HG03575 (cell line): ENCODE results near the gene WRAP53.

Source experiments
- ATAC-seq: cut with Tn5 transposase; IDR thresholded peaks from one replicate; pipeline ENCODE4 v1.9.1; 2021; ENCODE audit not compliant: unreplicated experiment, insufficient number of reproducible peaks, low FRiP score; ENCODE audit errors: extremely low read depth

Gene WRAP53

GRCh38 chr17:7676533-7676932 lies 11.7 kb upstream of the WRAP53 start:
- no peak for ATAC-seq

GRCh38 chr17:7677388-7678067 lies 10.7 kb upstream of the WRAP53 start:
- no peak for ATAC-seq

GRCh38 chr17:7684851-7685532 lies 3.3 kb upstream of the WRAP53 start:
- no peak for ATAC-seq

DNA sequence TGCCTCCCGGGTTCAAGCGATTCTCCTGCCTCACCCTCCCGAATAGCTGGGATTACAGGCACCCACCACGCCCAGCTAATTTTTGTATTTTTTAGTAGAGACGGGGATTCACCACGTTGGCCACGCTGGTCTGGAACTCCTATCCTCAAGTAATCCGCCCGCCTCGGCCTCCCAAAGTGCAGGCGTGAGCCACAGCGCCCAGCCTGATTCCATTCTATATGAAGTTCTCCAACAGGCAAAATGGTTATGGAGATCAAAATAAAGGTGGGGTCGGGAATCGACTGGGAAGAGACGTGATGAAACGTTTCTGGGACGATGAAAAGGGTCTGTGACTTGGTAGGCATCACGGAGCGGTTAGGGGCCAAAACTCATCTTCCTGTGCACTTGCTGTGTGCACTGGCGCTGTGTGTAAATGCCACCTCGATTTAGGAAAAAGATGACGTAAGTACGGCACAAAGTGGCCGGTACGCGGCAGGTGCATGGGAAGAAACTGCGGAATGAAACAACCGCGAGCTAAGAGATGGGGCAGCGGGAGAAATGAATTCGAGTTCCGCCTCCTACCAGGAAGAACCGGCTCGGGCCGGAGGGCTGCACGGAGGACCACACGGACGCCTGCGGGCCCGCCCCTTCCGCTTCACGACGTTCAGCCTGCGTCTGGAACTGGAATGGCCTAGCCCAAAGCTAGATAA lies 2.6 kb upstream of the WRAP53 start:
- ATAC-seq: no peak

GRCh38 chr17:7686222-7687071 lies 1.8 kb upstream of the WRAP53 start:
- no peak for ATAC-seq

- no peak for ATAC-seq
These were observed 987 bp upstream of the WRAP53 start, which contains the start of gene TP53 for GRCh38 chr17:7687072-7687907. TP53 (minus strand) TSS chr17:7687490; CDS start chr17:7676594, 10,896 bp downstream.

- no peak for ATAC-seq
These were observed 585 bp downstream of the WRAP53 start for GRCh38 chr17:7688808-7689316.

DNA sequence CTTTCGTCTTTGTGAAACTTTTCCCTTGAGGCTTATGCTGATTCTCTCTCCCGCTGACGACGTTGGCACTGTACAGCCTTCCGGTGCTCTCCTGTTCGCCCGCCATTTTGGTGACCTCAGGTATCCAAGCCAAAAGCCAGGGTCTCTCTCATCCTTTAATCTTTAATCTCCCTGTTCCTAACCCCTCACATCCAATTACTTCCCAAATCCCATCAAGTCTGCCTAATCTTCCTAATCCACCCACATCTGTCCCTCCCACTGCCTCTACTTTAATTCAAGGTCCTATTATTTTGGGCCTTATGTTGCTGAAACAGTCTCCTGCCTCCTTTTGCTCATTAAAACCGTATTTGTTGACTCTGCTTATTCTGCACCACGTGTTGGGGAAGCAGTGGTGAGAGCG lies 7.3 kb downstream of the WRAP53 start:
- no peak for ATAC-seq

GRCh38 chr17:7697828-7698588 lies 9.7 kb downstream of the WRAP53 start:
- ATAC-seq: no peak

DNA sequence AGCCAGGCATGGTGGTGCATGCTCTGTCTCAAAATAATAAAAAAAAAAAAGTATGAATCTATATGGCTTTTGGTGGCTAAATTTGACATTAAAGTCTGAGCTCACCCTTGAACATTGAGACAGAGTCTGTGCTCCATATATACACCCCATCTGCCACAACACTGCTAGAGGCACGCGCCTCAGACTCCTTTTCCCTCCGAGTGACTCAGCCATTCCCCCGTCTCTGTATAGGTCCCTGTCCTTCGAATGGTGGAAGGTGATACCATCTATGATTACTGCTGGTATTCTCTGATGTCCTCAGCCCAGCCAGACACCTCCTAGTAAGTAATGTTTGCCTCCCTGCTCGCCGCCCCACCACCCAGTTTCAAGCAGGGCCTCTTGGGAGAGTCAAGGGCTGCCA lies 12.2 kb downstream of the WRAP53 start:
- ATAC-seq: no peak

- ATAC-seq: no peak
These were observed 13.4 kb downstream of the WRAP53 start for GRCh38 chr17:7701681-7702080.

GRCh38 chr17:7702776-7703175 lies 14.5 kb downstream of the WRAP53 start:
- no peak for ATAC-seq

- ATAC-seq: no peak
These were observed 15.6 kb downstream of the WRAP53 start for GRCh38 chr17:7703584-7704479.

DNA sequence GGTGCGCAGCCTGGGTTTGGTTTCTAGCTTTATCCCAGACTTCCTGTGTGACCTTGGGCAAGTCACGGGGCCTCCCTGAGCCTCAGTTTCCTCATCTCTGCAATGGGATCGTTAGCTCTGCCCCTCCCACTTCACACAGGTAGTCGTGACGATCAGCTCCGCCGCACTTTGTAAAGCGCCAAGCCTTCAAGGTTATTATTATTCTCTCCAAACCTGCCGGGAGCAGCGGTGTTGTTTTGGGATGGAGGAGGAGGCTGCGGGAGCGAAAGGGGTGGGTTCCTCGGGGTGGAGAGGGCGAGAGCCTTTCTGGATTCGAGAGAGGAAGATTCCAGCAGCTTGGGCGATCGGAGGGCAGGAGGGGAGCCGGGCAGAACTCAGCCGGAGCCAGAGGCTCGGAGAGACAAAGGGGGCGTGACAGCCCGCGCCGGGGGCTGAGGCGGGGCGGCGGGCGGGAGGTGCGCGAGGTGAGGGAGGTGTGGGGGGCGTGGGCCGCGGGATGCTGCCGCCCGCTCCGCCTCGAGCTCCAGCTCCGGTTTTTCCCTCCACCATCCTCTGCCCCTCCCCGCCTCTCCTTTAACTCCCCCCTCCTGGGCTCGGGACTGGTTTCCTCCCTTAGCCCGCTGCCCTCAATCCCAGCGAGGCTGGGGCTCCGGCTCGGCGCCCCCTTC lies 16.5 kb downstream of the WRAP53 start, which contains the start of gene EFNB3:
EFNB3 (plus strand) TSS at position 602 of the 668 bp plus-strand sequence. CDS start 397 bp downstream, outside the sequence.
- ATAC-seq: no peak

GRCh38 chr17:7705269-7706255 lies 17.3 kb downstream of the WRAP53 start:
- no peak for ATAC-seq
